G401 (cell line): ENCODE data around the gene ADRB2. TPM values are rescaled to one million over a fixed set of nuclear protein-coding genes. Genes with fewer than 3 reads are reported as not detected.

Experiments used
- DNase-seq: peaks from one replicate; pipeline ENCODE4 v3.0.0-alpha.2; 2015; ENCODE audit warnings: low spot score
- in situ Hi-C: cut with HindIII; loops from 2 replicates; pipeline ENCODE4 v1.10.0; 2016; ENCODE audit warnings: low sequenced_read_pairs, mixed read lengths
- total RNA-seq: library from RNA; depleted of rRNA; stranded (reverse); fragments of >200 nt; shearing (Covaris generic); gene quantifications from 2 replicates; pipeline ENCODE4 v1.2.3, GENCODE V29; 2014; rRNA removed

The ADRB2 gene
- total RNA-seq = not detected in 2 replicates

DNA sequence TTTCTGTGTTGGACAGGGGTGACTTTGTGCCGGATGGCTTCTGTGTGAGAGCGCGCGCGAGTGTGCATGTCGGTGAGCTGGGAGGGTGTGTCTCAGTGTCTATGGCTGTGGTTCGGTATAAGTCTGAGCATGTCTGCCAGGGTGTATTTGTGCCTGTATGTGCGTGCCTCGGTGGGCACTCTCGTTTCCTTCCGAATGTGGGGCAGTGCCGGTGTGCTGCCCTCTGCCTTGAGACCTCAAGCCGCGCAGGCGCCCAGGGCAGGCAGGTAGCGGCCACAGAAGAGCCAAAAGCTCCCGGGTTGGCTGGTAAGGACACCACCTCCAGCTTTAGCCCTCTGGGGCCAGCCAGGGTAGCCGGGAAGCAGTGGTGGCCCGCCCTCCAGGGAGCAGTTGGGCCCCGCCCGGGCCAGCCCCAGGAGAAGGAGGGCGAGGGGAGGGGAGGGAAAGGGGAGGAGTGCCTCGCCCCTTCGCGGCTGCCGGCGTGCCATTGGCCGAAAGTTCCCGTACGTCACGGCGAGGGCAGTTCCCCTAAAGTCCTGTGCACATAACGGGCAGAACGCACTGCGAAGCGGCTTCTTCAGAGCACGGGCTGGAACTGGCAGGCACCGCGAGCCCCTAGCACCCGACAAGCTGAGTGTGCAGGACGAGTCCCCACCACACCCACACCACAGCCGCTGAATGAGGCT, at the start of gene ADRB2:
Gene ADRB2, plus strand, starts transcription at position 559 of the 686 bp plus-strand sequence. CDS start 221 bp downstream, outside the sequence.
- in situ Hi-C loops = no loop called here
- peak; percentile 48 for DNase-seq

GRCh38 chr5:148776780-148777179, 49.6 kb upstream of the ADRB2 start:
- DNase-seq = no peak
- in situ Hi-C loops = no loop called here

GRCh38 chr5:148778882-148779281, 47.5 kb upstream of the ADRB2 start:
- DNase-seq = no peak
- in situ Hi-C loops = no loop called here

DNA sequence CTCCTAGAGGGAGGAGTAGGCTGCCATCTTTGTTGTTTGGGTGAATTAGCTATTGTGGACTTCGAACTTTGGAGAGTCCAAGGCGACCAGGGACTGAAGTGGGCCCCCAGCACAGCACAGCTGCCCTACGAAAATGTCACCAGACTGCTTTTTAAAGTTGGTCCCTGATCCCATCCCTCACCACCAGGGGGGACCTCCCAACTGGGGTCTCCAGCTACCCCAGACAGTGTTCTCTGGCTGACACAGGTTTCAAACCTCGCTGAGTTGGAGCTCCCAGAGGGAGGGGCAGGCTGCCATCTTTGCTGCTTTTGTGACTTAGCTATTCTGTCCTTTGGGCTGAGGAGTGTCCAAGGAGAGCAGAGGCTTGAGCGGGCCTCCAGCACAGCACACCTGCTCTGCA, 45.7 kb upstream of the ADRB2 start:
- no peak for DNase-seq
- in situ Hi-C loops = no loop called here

DNA sequence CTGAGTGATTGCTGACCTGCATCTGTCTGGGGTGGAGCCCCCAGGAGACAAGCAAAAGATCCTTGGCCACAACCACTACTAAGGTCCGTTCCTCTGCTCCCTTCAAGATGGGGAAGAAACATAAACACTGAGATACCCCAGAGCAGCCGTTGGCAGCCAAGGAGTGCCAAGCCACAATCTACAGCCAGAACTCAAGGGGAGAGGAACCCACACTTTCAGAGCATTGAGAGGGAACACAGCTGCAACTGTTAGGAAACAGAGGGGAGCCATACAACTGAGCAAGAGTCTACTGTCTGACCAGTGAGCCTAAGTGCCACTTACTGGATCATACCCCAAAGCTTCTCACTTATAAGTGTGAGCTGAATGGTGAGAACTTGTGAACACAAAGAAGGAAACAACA, 44.6 kb upstream of the ADRB2 start:
- no peak for DNase-seq
- in situ Hi-C loops = no loop called here

DNA sequence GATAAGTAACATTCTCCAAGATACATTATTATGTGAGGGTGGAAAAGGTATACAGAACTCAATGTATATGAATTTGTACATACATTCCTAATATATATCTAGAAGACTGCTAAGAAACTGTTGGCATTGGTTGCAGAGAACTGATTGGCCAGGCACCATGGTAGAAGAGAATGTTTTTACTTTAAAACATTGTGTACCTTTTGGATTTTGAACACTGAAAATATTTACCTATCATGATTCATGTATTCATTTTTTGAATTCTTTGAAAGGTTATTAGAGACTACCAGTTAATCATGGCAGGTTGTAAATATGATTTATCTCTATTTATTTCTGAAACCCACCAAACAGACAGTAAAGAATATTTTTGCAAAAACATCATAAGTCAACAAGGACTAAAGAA, 41.2 kb upstream of the ADRB2 start:
- in situ Hi-C loops = no loop called here
- no peak for DNase-seq

- DNase-seq = no peak
- in situ Hi-C loops = no loop called here
Observed at GRCh38 chr5:148786456-148786855, 40.0 kb upstream of the ADRB2 start.

DNA sequence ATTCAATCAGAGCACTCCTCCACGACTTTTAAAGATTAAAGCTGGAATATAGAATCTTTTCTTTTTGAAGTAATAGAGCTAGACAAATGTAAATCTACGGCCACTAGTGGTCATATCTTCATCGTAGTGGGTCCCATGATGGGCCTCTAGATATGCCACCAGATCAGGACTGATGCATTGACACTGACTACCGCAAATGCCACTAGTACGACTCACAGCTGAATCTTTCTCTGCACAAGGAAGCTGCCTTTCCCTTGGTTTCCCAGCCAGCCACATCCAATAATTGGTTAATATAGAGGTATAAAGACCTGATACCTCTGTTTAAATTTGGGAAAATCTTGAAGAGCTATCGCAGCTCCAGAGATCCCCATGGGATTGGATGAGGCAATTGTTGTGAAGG, 37.8 kb upstream of the ADRB2 start:
- no peak for DNase-seq
- in situ Hi-C loops = no loop called here

DNA sequence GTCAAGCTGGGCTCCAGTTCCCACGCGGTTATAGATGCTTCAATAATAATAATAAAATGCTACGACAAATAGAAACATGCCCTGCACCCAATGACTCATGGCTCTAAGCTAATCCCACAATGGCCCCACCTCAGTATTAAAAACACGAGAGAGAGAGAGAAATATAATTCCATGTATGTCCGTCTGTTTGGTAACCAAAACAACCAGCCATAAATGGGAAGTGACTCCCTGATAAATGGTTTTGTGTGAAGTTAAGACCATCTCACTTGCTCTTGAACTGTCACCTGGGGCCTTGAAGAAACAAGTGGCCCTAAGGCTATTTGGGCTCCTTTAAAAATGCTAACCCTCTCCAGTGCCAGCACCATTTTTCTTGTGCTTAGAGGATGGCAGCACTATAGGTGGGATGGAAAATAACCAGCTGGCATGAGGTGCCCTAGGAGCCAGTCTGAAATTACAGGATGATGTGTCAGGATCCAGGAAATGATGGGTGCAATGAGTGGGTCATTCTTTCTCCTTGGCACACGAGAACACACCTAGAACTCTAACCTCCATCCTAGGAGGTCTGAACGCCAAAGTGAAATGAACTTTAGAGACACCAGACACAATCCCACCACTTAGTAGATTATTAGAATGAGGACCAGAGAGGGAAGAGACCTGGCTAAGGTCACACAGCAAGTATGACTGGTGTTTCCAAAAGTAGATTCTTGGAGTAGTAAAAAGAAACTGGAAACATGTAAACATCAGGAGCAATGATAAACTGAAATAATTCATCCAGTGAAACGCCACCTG, 35.7 kb upstream of the ADRB2 start:
- in situ Hi-C loops = no loop called here
- DNase-seq = no peak

- DNase-seq = no peak
- in situ Hi-C loops = no loop called here
Observed at GRCh38 chr5:148791334-148791667, 35.1 kb upstream of the ADRB2 start.

DNA sequence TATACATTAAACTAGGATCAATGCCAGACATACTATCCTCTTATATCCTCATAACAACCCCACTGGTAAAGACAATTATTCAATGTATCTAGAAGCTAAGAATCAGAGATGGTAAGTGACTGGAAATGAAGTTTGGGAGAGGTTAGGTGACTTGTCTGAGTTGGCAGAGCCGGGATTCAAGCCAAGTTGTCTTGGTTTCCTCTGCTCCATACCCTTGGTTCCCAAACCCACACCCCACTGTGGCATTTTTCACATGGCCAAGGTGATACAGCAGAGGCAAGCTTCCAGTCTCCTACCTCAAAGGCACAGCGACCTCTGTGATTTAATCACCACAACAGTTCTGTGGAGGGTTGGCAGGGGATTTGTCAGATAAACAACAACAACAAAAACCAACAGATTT, 34.7 kb upstream of the ADRB2 start:
- no peak for DNase-seq
- in situ Hi-C loops = no loop called here

DNA sequence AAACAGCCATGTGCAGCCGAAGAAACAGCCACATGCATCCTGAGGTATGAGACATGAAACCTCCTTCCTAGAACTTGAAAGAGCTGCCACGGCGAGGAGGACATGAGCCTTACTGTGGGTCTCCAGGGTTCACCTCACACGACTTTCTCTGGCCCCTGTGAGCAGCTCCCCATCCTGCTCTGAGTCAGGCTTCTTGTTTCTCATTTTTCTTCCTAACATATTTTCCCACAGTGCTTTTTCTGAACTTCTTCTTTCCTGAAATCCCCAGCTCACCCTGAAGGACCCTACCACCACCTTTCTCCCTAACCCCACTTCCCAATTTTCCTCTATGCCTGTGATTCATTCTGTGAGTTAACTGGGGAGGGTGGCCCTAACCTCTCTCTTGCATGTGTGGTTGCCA, 33.7 kb upstream of the ADRB2 start:
- in situ Hi-C loops = no loop called here
- DNase-seq = no peak

DNA sequence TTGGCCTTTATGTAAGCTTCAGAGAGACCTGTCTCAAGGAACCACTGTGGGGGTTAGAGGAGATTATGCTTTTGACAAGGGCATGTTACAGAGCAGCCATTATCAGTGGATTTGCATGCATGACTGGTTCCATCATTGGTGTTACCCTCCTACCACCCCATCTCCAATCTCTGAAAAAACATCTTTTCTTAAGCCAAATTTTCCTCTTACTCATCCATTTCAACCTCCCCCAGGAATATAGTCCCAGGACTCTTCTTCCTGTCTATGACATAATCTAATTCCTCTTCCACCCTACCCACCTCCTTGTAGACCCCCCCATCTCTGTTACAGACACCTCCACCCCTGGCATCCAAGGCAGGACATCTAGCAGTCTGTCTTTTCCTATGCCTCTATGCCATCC, 33.1 kb upstream of the ADRB2 start:
- no peak for DNase-seq
- in situ Hi-C loops = no loop called here

GRCh38 chr5:148794275-148794674, 32.1 kb upstream of the ADRB2 start:
- in situ Hi-C loops = no loop called here
- DNase-seq = no peak

DNA sequence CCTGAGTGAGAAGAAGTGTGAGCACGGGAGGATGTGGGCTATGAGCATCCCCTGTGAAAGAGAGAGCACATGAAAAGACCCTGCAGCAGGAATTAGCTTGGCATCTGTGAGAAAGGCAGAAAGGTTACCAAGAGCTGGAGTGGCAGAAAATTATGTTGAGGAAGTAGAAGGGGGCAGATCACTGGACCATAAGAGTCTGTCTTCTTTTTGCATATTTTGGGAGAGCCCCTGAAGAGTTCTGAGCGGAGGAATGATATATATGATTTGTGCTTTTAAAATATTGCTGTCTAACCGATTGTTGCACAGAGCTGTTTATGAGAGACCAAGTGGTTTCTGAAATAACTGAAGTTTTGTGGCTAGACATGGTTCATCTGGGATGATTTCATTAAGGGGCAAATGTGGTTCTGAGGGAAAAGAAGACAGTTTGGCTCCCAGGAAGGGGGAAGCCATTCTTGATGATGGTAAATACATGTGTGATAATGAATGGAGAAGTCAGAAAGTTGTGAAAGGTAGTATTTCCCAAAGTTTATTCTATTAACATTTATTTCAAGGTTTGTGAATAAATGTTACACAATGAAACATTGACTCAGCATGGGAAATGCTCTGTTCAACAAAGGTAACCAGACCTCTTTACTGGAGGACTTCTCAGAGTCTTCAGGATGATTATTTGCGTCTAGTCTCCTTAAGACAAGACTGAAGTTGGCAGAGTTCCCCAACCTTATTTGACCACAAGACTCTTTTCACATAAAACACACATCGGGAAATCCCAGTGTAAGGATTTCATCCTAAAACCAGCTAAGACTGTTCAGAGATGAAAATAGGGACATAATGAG, 31.5 kb upstream of the ADRB2 start:
- no peak for DNase-seq
- in situ Hi-C loops = no loop called here

DNA sequence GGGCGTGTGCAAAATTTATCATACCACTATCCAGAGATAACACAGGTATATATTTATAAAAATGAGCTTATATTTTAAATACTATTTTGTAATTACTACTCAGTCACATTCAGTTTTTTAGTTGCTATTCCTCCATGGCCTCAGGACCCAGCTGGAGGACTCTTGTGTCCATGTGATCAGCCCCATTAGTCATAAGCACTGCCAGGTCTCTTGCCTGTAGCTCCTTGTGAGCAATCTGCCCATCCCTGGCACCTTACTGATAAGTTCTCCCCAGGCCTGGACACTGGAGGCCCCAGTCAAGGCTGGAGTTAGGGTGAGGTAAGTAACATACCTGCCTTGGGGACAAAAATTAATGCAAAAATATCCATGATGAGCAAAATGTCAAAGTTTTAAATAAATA, 29.5 kb upstream of the ADRB2 start:
- in situ Hi-C loops = no loop called here
- DNase-seq = no peak

- in situ Hi-C loops = no loop called here
- DNase-seq = no peak
Observed at GRCh38 chr5:148798786-148799185, 27.6 kb upstream of the ADRB2 start.

- no peak for DNase-seq
- in situ Hi-C loops = no loop called here
Observed at GRCh38 chr5:148799737-148800527, 26.5 kb upstream of the ADRB2 start.

DNA sequence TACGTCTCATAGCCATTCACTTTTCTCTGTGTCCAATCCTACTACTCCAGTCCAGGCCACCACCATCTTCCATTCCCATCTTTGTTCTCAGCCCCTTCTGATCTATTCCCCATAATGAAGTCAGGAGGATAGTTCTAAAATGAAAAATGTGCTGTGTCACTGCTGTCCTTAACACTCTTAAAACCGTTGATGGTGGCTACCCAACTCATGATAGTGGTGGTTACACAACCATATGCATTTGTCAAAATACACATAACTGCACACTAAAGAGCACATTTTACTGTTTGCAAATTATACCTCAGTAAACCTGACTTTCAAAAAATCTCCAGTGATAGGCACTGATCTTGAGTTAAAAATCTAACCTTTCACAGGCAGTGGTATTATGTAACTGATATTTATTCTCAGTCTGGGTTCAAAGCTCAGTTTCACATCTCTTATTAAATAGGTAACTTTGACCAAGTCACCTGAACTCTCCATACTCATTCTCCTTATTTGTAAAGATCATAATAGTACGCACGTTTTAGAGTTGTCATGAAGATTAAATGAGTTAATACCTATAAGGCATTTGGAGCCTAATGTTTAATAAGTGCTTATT, 24.6 kb upstream of the ADRB2 start:
- in situ Hi-C loops = no loop called here
- no peak for DNase-seq
